Stimulated activated CD8-positive, alpha-beta memory T cell treated with anti-CD3 and anti-CD28 coated beads, Interleukin-7, amount 100 ng/mL, for 1 hour (primary cell): ENCODE data around the gene LINS1.
A peak's percentile ranks its signal among the peaks of the same experiment; 100 is the strongest.
"Not testable (repeated sequence)": the region's sequence is repeated elsewhere in the genome, so short reads cannot be mapped to it uniquely, and the experiment has no call there.

Experiments used
- DNase-seq, 2 donors: peaks; one replicate each; pipeline ENCODE4 v3.0.0-alpha.2; 2020; ENCODE audit warnings: low read depth in 2 of 2

LINS1 gene

DNA sequence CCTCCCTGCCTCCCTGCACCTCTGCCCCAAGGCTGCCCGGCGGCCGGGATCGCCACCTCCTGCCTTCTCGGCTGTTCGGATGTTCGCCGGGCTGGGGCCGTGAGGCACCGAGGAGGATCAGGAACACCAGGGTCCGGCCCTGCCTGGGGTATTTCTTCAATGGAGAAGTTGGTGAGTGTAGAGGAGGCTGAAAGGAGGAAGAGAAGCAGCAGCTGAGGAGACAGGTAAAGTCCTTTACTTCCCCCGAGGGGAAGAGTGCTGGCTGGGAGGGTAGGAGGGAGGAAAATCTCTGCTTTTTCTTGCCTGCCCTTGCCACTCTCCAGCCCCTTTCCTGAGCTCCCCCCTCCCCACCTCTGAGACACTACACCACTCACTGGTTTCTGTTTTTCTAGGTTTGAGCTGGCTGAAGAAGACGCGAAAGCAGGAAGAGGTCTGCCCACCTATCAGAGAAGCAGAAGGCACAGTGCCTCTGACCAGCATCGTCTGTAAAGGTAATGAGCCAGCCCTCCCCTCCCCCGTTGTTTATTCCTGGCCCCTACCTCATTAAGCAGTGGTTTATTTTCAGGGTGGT, 924 bp upstream of the LINS1 start:
- DNase-seq: no peak

- no peak for DNase-seq
Observed at GRCh38 chr15:100601617-100602063, 344 bp downstream of the LINS1 start.

- DNase-seq: peak in 1 of 2 donors; percentile 5
Observed at GRCh38 chr15:100601163-100601562, 821 bp downstream of the LINS1 start.

GRCh38 chr15:100598655-100599054, 3.3 kb downstream of the LINS1 start:
- DNase-seq: no peak

GRCh38 chr15:100597862-100598261, 4.1 kb downstream of the LINS1 start:
- DNase-seq: no peak

- peak; percentile 88 to 90 for DNase-seq
Observed at GRCh38 chr15:100596792-100597191, 5.2 kb downstream of the LINS1 start.

GRCh38 chr15:100595964-100596363, 6.0 kb downstream of the LINS1 start:
- DNase-seq: no peak

DNA sequence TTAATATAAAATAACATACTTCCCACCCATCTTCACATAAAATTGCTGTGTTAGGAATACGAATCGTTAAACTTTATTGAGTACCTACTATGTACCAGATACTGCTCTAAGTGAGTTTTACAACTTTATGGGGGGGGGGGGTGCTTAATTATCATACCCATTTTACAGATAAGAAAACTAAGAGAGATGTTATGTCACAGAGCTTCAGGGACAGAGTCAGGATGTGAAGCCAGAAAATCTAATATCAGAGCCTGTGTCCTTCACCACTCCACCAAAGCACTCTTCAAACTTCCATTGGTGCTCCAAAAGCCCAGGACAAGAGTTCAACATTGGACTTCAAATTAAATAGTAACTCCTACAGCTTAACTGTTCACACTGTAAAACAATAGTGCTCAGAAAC, 8.6 kb downstream of the LINS1 start:
- no peak for DNase-seq

DNA sequence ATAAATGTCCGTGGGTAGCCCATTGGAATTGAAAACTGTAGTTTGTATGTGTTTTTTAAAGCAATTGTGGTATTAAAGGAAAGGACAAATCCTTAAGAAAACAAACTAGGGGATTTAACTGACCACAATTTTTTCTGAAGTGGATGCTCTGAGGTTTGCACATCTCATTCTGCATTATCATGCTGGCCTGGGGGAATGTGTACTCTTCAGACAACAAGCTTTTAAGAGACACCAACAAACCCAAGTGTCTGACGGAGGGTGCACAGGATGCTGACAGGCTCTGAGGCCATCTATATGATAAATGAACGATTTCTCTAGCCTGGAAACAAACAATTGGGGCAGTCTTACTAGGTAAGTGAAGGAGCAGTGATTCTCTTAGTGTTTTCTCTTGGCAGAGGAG, 9.1 kb downstream of the LINS1 start:
- DNase-seq: no peak

DNA sequence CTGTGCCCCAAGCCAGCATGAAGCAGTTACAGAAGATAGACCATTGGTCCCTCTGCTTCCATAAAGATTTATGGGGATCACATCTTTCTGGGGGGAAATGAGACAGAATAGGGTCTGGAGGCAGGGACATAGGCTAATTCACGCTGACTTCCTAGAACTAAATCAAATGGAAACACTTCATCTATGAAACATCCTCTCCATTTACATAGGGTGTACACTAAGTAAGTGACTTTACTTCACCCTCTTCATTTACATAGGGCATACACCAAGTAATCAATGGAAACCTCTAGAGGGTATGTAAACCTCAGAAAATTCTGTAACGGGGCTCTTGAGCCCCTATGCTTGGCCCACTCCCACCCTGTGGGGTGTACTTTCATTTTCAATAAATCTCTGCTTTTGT, 10.1 kb downstream of the LINS1 start:
- no peak for DNase-seq

DNA sequence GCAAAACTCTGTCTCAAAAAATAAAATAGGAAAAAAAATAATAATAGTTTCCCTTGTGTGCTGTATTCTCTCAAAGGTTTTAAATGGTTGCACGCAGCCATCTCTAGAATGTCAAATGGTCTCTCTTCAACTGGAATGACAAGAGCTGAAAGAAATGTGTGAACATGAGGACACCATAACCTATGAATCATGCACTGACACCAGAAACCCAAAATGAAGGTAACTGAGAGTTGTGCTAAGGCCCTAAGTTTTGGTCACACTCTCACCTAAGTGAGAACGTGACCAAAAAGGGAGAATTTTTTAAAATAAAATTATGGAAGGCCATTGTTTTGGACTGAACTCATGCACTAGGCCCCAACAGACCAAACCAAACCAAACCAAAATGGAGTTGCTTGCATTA, 10.8 kb downstream of the LINS1 start:
- DNase-seq: not testable (repeated sequence)

- DNase-seq: no peak
Observed at GRCh38 chr15:100588638-100589242, 13.2 kb downstream of the LINS1 start.

- DNase-seq: no peak
Observed at GRCh38 chr15:100580414-100580813, 21.6 kb downstream of the LINS1 start.

DNA sequence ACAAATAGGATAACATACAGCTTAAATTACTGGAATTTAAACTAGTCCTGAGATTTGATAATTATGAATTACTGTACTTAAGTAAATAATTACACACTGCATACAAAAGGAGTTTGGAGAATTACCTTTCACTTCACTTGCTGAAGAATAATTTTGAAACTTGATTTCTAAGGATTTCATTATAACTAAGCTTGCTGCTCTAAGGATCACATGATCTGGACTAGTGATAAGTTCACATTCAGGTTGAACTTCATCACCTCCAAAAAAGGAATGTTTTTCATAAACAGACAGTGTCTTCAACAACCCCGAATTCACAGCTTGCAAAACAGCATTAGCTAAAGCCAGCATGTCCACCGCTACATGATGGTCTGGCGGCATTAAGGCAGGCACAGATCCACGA, 28.5 kb downstream of the LINS1 start:
- no peak for DNase-seq

- DNase-seq: no peak
Observed at GRCh38 chr15:100572362-100572983, 29.5 kb downstream of the LINS1 start.

DNA sequence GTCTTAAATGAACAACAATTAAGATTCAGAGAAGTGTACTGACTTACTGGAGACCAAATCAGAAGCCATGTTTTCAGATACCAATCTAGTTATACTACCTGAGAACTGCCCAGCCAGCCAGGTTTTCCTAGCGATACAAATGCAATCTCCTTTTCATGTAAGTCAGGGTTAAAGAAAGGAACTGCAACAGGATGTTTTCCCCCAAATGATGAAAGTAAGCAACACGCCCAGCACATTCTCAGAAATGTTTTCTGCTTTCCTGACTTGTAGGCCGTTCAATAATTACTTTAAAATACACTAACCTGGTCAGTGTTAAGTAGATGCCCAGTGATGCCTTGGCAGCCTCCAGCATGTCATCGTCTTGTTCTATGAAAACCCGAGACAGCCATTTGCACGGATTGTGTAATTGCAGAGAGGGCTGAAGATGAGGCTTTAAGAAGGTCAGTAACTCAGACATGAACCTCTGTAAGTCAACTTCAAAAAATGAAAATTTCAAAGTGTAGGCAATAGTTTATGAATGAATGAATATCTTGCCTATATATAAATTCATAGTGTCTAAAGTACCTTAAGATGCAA, 30.3 kb downstream of the LINS1 start:
- DNase-seq: no peak

DNA sequence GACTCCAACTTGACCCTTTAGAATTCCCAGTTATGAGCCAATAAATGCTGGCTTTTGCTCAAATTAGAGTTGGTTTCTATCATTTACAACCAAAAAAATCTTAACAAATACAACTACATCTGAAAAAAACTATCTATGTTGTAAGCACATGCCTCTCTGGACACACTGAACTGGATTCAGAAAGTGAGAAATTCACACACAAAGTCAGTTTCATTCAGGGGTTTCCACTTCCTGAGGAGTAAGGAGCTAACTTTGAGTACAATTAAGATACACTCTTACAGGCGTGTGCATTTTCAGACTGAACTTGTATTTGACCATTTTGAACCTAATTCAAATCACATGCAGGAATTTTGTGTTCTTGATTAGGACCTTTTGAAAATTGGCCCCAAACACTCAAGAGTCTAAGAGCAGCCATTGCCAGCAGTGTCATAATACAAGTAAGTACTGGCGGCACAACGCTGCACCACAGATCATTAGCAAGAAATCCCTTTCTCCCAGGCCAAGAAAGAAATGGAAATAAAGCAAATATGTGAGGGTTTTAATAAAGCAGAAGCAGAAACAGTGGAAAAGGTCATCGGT, 31.2 kb downstream of the LINS1 start:
- DNase-seq: no peak

DNA sequence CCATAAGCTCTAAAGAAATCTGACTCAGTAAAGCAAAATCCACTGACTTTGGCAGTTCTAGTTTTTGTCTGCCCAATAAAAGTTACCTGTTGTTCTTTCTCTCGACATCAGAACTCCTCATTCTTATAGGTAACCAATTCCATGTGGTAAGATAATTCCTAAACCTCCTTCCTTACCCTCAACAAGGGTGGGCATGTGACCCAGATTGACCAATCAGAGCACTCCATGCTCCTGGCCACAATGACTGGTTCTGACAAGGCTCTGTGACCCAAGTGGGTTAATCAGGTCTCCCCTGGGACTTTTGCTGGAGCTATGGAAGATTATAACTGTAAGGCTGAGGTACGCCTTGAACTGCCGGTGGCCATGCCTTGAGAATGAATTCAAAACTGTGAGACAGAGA, 31.7 kb downstream of the LINS1 start:
- no peak for DNase-seq

GRCh38 chr15:100569391-100569790, 32.6 kb downstream of the LINS1 start:
- no peak for DNase-seq

DNA sequence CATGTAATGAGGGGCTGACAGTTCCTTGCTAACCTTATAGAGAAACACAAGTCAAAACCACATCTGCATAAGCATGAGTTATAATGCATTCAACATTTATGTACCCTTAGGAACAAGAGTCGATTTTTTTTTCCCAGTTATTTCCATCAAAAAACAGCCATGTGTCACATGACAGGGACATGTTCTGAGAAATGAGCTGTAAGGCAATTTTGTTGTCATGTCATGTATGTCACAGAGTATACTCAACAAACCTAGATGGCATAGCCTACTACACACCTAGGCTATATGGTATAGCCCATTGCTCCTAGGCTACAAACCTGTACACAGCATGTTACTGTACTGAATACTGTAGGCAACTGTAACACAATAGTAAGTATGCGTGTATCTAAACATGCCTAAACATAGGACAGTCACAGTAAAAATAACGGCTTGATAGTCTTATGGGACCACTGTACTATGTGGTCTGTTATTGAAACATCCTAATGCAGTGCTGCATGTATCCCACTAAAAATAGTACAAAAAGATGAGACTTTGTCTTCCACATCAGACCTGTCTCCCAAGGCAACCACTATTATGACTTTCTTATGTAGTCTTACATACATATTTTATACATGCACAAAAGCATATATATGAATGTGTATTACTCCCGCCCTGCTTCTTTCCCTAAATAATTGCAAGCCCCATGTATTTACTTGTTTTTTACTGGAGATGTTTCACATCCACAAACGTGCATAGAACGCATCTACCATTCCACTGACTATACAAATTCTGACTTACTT, 34.9 kb downstream of the LINS1 start:
- DNase-seq: no peak

DNA sequence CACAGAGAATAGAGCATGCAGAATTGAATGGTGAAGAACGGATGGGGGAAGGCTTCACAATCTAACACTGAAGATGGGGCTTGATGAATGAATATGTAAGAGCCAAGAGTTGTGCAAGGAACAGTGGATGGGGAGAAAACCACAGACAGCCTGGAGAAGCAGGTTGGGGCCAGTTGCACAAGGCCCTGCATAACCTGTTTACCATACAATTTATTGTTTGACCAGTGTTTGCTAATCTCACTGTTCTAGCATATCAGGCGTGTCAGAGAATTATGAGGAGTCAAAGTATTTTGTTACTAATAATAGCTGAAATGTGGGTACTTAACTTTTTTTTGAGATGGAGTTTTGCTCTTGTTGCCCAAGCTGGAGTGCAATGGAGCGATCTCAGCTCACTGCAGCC, 36.4 kb downstream of the LINS1 start:
- DNase-seq: no peak

DNA sequence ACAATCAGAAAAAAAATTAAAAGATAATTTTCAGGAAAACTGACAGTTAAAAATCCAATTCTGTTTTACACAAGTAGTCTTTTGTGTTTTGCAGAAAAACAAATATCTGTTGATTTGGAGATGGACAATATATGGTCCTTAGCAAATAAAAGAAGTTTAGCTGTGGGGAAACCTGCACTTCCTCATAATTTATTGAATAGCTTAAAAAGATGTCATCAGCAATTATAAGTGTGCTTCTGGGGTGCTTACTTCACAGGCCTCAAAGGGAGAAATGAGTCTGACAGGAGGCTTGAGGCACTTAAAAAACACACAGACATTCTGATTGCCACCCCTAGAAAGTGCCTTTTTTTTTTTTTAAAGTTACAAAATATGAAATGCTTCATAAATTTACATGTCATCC, 41.7 kb downstream of the LINS1 start:
- DNase-seq: no peak
